Posterior vena cava (tissue), 2 donors: Measurements from ENCODE around the gene FXYD1. TPM values are rescaled to one million over a fixed set of nuclear protein-coding genes. Genes with fewer than 3 reads are reported as not detected.
"Not testable (repeated sequence)": the region's sequence is repeated elsewhere in the genome, so short reads cannot be mapped to it uniquely, and the experiment has no call there.

Experiments
- DNase-seq: peaks from one replicate; pipeline ENCODE4 v3.0.0-alpha.2; 2020; ENCODE audit warnings: low spot score
- intact Hi-C, 2 donors: fragments of 100-400 bp; cut with DNase I; formaldehyde crosslinking; loops; one replicate each; pipeline versions ENCODE4 v1.14.1 to v1.14.2; 2022 to 2023
- total RNA-seq, 2 donors: library from RNA; stranded (reverse); fragmentation: NEBNext Ultra II Directional; extraction: Animal tissue kit (Norgen Biotek cat#: 25700); gene quantifications; one replicate each; pipeline ENCODE4 v1.2.1, GENCODE V29; 2021
- donor health status: DM: yes; HTN: yes; CAD: no.
- donor health status: DM: yes; HTN: yes; CAD: no.

The FXYD1 gene
- total RNA-seq, 2 donors from 2014 or later: 157 to 183 TPM

DNA sequence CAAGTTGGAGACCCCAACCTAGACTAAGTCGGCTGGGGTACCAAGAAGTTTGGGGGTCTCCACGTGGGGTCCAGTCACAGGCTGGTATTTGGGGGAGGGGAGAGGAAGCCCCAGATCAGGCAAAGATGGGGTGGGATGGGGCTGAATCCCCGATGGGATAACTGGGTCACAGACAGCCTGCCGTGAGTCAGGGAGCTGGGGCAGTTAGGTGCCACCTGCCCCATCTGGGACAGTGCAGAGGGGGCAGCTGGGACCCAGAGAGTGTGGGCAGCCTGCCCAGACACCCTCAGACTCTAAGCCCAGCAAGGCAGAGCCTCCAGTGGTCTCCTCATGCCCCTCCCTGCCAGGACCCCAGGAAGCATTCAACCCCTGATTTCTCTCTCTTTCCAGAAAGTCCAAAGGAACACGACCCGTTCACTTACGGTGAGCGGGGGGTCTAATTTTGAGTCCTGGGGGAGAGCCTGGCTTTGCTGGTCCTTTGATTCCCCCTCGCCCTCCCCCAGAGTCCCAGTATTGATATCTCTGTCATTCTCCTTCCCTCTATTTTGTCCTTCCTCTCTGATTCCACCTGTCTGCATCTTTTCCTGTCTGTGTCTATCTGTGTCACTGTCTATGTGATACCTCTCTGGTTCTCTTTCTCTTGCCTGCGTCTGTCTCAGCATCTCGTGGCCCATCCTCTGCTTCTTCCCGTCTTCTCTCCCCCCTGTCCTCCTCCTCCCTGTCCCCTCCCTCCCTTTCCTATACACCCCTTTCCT lies 1.8 kb downstream of the FXYD1 start:
- DNase-seq: no peak
- intact Hi-C loops: loop anchor here in 1 of 2 donors (10.0 kb wide), 1 partner anchor 124 kb away; the partner anchor contains the start of gene USF2

DNA sequence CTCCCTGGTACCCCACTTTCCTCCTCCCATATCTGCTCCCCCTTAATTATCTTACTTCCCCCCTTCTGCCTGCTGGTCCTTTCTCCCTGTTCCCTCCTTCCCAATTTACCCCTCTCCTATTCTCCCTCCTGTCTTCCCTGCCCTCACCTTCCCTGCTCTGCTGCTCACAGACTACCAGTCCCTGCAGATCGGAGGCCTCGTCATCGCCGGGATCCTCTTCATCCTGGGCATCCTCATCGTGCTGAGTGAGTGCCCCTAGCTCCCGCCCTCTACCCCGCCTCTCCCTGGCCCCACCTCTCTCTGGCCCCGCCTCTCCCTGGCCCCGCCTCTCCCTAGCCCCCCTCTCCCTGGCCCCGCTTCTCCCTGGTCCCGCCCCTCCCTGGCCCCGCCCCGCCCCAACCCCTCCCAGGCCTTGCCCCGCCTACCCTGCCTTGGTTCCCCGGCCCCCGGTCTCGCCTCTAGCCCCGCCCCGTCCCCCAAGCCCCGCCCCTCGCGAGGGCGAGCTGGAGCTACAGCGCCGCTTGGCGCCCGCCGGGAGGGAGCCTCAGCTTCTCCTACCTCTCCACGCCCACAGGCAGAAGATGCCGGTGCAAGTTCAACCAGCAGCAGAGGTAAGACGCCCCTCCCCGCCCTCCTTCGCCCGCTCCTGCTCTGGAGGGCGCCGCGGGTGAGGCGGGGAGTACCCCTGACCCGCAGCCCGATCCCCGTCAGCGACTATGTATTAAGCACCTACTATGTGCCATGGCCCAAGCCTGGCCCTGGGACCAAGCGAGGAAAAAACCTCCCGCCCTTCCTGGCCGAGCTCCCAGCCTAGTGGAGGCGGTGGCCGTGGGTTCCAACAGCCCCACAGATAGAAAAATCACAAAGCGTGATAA lies 2.6 kb downstream of the FXYD1 start:
- intact Hi-C loops: loop anchor here in 1 of 2 donors (10.0 kb wide), 1 partner anchor 124 kb away; the partner anchor contains the start of gene USF2
- peak; percentile 98 for DNase-seq

DNA sequence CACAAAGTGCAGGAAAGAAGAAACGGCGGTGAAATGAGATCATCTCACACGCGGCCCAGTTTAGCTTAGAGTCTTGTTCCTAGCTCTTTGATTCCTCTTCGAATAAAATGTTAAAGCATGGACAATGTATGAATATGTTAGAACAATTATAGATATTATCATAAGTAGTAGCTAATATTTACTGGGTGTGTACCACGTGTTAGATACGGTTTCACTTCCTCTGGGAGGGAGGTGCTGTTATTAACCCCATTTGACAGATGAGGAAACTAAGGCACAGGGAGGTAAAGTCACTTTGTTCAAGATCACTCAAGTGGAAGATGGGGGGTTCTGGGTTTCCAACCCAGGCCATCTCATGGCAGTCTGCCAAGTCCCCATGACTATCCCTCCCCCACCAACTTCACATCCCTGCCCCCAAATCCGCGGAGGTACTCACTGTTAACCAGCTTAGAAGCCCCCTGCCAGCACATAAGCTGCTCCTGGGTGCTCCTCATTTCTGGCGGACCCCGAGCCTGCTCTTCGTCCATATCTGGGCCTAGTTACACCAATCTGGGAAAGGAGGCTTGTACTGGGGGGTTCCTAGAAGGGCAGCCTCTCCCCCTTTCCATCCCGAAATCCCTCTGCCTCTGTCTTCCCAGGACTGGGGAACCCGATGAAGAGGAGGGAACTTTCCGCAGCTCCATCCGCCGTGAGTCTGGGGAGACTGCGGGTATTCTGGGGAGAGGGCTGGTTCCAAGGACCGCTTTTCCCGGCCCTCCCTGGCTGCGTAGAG lies 3.4 kb downstream of the FXYD1 start:
- no peak for DNase-seq
- intact Hi-C loops: loop anchor here in 1 of 2 donors (10.0 kb wide), 1 partner anchor 123 kb away; the partner anchor contains the start of gene USF2

DNA sequence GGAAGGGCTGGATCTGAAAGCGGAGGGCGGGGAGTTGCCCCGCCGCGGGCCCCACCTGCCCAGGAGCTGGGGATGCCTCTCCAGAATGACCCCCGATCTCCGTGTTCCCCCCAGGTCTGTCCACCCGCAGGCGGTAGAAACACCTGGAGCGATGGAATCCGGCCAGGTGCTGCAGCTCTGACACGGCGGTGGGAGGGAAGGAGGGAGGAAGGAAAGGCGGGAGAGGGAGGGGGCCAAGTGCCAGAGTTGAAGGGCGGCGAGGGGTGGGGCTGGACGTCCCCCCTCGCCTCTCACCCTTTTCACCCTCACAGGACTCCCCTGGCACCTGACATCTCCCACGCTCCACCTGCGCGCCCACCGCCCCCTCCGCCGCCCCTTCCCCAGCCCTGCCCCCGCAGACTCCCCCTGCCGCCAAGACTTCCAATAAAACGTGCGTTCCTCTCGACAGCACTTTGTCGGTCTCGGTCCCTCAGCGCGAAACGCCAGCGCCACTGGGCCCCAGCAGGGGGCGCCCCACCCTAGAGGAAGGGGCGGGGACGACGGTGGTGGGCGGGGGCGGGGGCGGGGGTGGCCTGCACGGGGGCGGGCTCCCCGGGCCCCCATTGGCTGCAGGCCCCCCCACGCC lies 4.1 kb downstream of the FXYD1 start:
- DNase-seq: peak; percentile 85
- intact Hi-C loops: loop anchor here in 1 of 2 donors (10.0 kb wide), 1 partner anchor 122 kb away; the partner anchor contains the start of gene USF2

DNA sequence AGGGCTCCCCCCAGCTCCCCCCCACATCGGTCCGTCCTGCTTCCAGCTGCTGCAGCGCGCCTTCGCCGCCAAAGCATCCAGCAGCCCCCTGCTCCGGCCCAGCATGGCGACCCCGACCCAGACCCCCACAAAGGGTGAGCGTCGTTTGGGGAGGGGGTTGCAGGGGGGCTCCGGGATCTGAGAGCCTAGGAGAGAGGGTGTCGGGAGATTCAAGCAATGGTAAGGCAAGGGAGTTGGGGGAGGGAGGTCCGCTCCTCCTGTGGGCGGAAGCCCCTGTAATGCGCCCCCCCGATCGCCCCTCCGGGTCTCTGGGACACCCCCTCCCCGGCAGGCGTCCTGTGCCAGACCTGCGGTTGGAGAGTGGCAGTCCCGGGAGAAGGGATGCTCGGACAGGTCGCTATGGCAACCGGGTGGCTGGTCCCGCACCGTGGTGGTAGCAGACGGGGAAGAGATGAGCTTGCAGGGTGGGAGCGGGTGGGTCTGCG lies 4.6 kb downstream of the FXYD1 start, which contains the start of gene FXYD7:
Gene FXYD7, plus strand, starts transcription at position 25 of the 485 bp plus-strand sequence. Its CDS starts 79 bp downstream, at position 104.
- no peak for DNase-seq
- intact Hi-C loops: loop anchor here in 1 of 2 donors (10.0 kb wide), 1 partner anchor 122 kb away; the partner anchor contains the start of gene USF2

DNA sequence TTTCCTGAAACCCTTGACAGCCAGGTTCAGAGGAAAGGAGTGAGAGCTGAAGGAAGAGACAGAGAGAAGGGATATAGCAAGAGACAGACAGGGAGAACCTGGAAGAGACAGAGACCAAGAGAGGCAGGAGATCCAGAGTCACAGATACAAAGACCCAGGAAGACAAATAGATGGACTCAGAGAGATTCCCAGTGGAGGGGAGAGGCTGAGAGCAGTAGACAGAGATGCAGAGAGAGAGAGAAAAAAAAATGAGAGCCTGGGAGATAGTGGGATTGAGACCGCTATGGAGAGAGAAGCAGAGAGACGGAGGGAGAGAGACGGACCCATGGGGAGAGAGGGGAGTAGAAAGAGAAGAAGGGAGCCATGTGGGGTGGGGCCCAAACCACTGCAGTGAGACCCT lies 5.2 kb downstream of the FXYD1 start:
- intact Hi-C loops: loop anchor here in 1 of 2 donors (10.0 kb wide), 1 partner anchor 121 kb away; the partner anchor contains the start of gene USF2
- no peak for DNase-seq

DNA sequence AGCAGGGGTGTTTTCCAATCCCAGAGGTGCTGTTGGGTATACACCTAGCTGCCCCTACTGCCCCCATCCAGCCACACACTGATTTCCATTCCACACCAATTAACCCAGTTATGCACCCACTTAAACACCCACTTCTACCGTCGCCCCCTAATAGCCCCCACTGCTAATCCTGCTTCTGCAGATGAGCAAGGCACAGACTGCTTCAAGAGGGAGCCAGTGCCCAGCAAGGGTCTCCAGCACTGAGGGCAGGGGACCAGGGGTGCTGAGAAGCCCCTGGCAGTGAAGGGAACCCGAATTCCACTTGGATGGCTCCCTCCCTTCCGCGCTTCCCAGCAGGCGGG lies 5.6 kb downstream of the FXYD1 start:
- intact Hi-C loops: loop anchor here in 1 of 2 donors (10.0 kb wide), 1 partner anchor 121 kb away; the partner anchor contains the start of gene USF2
- DNase-seq: no peak

DNA sequence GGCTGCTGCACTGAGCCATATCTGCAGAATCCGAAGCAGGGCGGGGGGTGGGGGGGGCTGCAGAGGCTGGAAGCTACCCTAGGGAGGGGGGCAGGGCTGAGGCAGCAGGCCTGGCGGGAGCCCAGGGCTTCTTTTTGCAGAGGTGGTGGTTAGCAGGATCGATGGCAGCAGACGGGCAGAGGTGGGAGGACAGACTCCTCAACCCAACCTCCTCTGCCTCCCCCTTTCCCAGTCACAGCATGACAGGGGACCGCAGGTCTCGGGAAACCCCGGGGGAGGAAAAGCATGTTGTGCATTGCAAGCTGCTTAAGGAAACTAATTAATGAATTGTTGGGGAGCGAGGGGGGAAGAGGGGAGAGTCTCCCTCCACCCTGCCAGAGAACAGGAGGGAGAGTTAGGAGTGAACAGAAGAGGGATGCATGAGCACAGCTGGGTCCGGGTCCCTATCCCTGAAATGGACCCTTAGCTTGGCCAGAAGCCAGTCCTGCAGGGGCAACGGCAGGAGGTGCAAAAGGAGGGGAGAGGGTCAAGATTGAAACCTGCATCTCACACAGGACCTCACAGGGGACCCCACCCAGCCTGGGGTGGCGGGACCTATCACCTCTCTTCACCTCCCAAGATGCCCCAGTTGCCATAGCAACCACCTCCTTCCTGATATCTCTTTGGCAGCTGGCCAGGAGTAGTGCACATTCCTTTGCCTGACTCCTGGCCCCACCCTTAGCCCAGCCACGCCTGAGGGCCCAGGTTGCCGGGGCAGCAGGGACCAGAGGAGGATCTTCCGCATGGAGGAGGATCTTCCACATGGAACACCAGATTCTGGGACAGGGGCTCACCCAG lies 6.2 kb downstream of the FXYD1 start:
- intact Hi-C loops: loop anchor here in 1 of 2 donors (10.0 kb wide), 1 partner anchor 120 kb away; the partner anchor contains the start of gene USF2
- no peak for DNase-seq

DNA sequence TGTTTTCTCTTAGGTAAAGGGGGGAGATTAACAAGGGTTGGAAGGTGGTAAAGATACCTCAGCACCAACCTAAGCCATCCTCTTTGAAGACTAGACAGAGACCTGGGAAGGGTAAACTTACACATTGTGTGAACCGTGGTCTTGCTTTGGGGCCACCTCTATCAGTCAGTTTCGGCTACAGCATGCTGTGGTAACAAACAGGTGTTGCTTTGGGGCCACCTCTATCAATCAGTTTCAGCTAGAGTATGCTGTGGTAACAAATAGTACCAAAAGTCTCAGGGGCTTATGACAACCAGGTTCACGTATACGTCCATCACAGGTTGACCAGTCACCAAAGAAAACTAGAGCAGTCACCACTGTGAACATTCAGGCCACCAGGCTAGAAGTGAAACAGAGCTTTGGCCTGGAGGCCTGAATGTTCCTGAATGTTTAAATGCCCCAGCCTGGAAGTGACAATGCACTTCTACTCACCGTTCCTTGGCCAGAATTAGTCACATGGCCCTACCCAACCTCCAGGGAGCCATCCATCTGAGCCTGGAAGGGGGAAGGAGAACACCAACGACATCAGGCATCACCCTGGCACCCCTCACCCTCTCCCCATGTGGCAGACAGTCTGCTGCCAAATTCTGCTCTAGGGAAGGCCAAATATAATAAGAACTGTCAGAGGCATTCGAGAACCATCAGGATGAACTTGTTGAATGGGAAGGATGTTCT lies 8.3 kb downstream of the FXYD1 start:
- DNase-seq: no peak
- intact Hi-C loops: loop anchor here in 1 of 2 donors (10.0 kb wide), 1 partner anchor 118 kb away; the partner anchor contains the start of gene USF2

DNA sequence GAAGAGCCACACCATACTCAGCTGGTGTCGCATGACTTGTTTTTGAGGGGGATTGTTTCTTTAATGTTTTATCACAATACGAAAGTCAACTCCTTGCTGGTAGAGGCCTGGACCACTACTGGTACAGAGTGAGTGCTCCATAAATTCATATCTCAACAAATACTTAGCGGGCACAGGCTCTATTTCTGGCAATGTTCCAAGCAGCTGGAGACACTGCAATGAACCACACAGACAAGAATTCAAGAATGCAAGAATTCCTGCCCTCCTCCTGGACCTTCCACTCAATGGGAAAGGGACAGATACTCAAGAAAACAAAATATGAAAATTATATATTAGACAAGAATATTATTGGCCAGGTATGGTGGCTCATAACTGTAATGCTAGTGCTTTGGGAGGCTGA lies 10.8 kb downstream of the FXYD1 start:
- intact Hi-C loops: loop anchor here in 1 of 2 donors (10.0 kb wide), 1 partner anchor 115 kb away; the partner anchor contains the start of gene USF2

DNA sequence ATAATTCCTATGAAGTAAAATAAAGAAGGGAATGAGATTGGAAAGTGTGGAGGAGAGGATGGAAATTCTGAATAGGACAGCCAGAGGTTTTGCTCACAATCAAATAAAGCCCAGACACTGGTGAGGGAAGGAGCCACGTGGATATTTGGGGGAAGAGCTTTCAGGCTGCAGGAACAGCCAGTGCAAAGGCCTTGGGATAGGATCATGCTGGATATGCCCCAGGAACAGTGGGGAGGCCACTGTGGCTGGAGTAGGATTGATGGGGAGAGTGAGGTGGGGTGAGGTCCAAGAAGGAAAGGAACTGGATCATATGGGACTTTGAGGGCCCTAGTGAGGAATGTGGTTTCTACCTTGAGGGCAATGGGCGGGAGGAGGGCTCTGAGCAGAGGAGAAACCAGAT lies 11.8 kb downstream of the FXYD1 start:
- DNase-seq: no peak
- intact Hi-C loops: no loop called here

More for the DNA sequence above, 10.8 kb downstream of the FXYD1 start:
- no peak for DNase-seq

DNA sequence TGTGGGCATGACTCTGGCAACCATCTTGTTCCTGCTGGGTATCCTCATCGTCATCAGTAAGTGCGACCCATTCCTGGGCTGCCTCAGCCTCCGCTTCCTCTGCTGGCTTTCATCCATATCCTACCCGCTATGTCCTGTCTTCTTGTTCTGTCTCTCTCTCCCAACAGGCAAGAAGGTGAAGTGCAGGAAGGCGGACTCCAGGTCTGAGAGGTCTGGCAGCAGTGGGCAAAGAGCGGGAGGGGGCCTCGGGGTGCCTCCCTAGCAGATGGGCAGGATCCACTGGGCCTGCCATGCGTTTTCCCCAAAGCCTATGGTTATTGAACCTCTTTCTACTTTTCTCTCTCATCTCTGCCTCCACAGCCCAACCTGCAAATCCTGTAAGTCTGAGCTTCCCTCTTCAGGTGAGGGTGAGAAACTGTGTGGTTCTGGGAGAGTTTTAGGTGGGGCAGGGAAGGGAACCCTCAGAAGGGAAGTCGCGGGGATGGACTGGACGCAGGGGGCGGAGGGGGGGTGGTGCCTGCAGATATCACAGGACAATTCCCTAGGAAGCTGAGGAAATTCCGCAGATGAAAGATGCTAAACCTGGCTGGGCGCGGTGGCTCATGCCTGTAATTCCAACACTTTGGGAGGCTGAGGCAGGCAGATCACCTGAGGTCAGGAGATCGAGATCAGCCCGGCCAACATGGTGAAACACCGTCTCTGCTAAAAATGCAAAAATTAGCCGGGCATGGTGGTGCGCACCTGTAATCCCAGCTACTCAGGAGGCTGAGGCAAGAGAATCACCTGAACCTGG lies 12.8 kb downstream of the FXYD1 start:
- no peak for DNase-seq
- intact Hi-C loops: no loop called here

DNA sequence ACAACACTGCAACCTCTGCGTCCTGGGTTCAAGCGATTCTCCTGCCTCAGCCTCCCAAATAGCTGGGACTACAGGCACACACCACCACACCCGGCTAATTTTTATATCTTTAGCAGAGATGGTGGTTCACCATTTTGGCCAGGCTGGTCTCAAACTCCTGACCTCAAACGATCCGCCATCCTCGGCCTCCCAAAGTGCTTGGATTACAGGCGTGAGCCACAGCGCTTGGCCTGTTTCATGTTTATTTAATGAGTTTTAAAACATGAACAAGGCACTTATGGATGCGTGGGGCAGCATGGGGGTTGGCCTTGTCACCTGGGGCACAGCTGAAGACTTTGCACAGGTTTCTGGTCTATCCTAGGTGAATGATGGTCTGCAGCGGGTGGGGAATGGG lies 14.5 kb downstream of the FXYD1 start:
- DNase-seq, intact Hi-C loops: not testable (repeated sequence)

DNA sequence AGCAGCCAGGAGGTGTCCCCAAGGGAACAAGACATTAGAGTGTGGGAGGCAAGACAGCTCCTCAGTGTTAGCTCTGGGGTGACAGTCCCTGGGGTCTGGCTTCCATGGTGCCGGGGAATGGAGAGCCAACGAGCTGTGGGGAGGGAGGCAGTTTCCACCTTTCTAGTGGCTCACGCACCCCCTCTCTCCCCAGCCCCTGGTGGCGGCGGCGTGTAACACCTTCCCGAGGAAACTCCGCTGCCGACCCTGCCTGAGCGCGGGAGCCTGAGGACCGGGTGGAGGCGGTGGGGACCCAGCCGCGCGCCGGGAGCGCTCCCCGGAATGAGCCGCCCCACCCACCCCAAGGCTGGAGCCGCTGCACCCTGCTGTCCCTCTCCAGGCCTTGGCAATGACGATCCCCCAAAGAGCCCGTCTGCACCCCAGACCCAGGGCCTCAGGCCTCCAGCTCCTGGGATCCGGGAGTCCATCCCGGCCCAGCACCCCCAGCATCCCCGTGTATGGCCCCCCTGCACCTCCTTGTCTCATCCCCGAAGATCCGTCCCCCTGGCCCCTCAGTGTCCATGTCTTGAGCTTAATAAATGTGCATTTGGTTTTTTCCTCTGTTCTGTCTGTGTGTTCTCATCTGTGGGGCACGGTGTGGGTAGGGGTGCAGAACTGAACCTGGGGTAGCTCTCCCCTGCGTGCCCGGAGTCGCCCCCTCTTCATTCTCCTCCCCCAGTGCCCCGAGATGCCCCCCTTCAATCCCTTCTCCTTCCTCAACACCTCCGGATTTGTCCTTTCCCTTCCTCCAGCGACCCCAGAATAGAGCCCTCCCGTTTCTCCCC lies 15.3 kb downstream of the FXYD1 start:
- no peak for DNase-seq
- intact Hi-C loops: no loop called here
